ENCODE measurements around the gene MAPT. TPM values are rescaled to one million over a fixed set of nuclear protein-coding genes. Genes with fewer than 3 reads are reported as not detected.

The MAPT gene
- total RNA-seq, 1 experiment from 2014 or later: 37.5 TPM

DNA sequence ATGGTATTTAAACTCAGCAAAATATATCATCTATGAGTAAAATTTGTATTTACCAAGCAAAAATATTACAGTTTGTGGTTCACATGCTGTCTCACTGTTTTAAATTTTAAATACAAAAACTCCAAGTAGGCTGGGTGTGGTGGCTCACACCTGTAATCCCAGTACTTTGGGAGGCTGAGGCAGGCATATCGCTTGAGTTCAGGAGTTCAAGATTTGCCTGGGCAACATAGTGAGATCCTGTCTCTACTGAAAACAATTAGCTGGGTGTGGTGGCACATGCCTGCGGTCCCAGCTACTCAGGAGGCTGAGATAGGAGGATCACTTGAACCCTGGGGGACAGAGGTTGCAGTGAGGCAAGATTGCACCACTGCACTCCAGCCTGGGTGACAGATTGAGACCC, 37.3 kb downstream of the MAPT start (continued):
- TF ChIP-seq ZNF274 (IDR thresholded peaks at IDR 0.05; ENCODE audit: low read depth, low read length): no peak
- no peak for TF ChIP-seq EGR1 (IDR thresholded peaks at IDR 0.05; ENCODE audit: low read depth)

DNA sequence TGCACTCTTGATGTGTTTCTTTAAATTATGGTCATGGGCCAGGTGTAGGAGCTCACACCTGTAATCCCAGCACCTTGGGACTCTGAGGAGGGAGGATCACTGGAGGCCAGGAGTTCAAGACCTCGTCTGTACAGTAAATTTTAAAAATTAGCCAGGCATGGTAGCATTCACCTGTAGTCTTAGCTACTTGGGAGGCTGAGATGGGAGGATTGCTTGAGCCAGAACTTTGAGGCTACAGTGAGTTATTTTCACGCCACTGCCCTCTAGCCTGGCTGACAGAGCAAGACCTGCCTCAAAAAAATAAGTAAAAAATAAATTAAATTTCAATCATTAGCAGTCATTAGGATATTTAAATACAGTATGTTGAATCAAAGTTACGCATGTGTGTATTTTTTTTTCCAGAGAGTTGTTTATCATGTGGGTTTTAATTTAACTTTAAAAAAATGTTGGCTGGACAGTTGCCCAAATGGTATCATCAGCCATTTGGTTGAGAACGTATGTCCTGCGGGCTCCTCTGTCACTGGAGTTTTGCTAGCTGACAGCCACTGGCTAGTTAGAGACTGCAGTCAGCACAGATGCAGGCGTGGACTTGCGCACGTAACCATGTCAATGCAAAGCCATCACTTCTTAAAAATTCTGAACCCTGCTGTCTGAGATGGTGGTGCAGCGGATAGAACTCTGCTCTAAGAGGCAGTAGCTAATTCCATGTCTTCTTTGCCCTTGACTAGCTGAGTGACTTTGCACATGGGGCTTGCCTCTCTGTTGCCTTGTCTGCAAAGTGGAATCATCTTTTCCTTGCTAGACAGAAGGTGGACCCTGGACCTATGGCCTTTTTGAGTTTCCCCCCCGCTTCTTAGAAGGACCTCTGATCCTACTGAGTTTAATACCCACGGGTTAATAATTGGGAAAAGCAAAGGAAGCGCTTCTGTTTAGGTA, 40.0 kb downstream of the MAPT start:
- ChIA-PET POLR2A (no interaction called here), CTCF (interaction anchor here (0.9 to 2.3 kb wide), 2 partner anchors 15 to 111 kb away, joined by 3 to 8 read pairs; no protein-coding TSS in a partner anchor), RAD21 (ENCODE audit: low non-redundant PET in 1 of 2, low total read pairs in 2 of 2, uncharacterized antibody in 2 of 2, unreplicated experiment in 2 of 2) (no interaction called here)
- H3K9ac ChIP-seq (ENCODE audit: low read length): no peak overlapping the region
- no peaks in the 10 kb centered on the region for H3K79me2 ChIP-seq (ENCODE audit: insufficient read depth, low read length)
- no TSS peak for BruUV-seq (replicated peaks)
- intact Hi-C loops (cut with micrococcal nuclease): no loop called here
- no peaks in the 10 kb centered on the region for H3K36me3 ChIP-seq (ENCODE audit: control insufficient read depth in 1 of 2, insufficient read depth in 2 of 2, low read length in 2 of 2)
- DNase-seq (ENCODE audit: low read depth, low spot score): no peak
- TF ChIP-seq, protein P1, sequence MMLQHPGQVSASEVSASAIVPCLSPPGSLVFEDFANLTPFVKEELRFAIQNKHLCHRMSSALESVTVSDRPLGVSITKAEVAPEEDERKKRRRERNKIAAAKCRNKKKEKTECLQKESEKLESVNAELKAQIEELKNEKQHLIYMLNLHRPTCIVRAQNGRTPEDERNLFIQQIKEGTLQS (IDR thresholded peaks at IDR 0.05): no peak
- TF ChIP-seq SIN3A (IDR thresholded peaks at IDR 0.05; ENCODE audit: low read depth) (no peak), ELF1 (IDR thresholded peaks at IDR 0.05; ENCODE audit: borderline replicate concordance, low read depth) (no peak), SRF (IDR thresholded peaks at IDR 0.05; ENCODE audit: low read depth) (no peak), YY1 (IDR thresholded peaks at IDR 0.05; ENCODE audit: extremely low read depth, insufficient replicate concordance, low read depth, low read length) (no peak), EZH2phosphoT487 (IDR thresholded peaks at IDR 0.05; ENCODE audit: borderline replicate concordance) (no peak), POLR2AphosphoS5 (IDR thresholded peaks at IDR 0.05; ENCODE audit: low read depth, low read length) (no peak), EGR1 (IDR thresholded peaks at IDR 0.05; ENCODE audit: low read depth) (no peak), JUND (IDR thresholded peaks at IDR 0.05) (no peak), TCF7L2 (IDR thresholded peaks at IDR 0.05; ENCODE audit: borderline replicate concordance, extremely low read depth, insufficient read depth, insufficient read length) (no peak), EZH2 (IDR thresholded peaks at IDR 0.05) (no peak), SP1 (IDR thresholded peaks at IDR 0.05; ENCODE audit: low read depth) (no peak), CEBPB (IDR thresholded peaks at IDR 0.05; ENCODE audit: low read depth) (no peak), RAD21 (IDR thresholded peaks at IDR 0.05; ENCODE audit: low read depth) (no peak), ZNF274 (IDR thresholded peaks at IDR 0.05; ENCODE audit: low read depth, low read length) (no peak), POLR2A (IDR thresholded peaks at IDR 0.05; ENCODE audit: borderline replicate concordance, extremely low read depth, insufficient read depth, insufficient read length) (no peak)
- TF ChIP-seq, protein P2, sequence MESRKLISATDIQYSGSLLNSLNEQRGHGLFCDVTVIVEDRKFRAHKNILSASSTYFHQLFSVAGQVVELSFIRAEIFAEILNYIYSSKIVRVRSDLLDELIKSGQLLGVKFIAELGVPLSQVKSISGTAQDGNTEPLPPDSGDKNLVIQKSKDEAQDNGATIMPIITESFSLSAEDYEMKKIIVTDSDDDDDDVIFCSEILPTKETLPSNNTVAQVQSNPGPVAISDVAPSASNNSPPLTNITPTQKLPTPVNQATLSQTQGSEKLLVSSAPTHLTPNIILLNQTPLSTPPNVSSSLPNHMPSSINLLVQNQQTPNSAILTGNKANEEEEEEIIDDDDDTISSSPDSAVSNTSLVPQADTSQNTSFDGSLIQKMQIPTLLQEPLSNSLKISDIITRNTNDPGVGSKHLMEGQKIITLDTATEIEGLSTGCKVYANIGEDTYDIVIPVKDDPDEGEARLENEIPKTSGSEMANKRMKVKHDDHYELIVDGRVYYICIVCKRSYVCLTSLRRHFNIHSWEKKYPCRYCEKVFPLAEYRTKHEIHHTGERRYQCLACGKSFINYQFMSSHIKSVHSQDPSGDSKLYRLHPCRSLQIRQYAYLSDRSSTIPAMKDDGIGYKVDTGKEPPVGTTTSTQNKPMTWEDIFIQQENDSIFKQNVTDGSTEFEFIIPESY (IDR thresholded peaks at IDR 0.05; ENCODE audit: extremely low read depth, insufficient replicate concordance, low read length): no peak
- TF ChIP-seq, protein P3, sequence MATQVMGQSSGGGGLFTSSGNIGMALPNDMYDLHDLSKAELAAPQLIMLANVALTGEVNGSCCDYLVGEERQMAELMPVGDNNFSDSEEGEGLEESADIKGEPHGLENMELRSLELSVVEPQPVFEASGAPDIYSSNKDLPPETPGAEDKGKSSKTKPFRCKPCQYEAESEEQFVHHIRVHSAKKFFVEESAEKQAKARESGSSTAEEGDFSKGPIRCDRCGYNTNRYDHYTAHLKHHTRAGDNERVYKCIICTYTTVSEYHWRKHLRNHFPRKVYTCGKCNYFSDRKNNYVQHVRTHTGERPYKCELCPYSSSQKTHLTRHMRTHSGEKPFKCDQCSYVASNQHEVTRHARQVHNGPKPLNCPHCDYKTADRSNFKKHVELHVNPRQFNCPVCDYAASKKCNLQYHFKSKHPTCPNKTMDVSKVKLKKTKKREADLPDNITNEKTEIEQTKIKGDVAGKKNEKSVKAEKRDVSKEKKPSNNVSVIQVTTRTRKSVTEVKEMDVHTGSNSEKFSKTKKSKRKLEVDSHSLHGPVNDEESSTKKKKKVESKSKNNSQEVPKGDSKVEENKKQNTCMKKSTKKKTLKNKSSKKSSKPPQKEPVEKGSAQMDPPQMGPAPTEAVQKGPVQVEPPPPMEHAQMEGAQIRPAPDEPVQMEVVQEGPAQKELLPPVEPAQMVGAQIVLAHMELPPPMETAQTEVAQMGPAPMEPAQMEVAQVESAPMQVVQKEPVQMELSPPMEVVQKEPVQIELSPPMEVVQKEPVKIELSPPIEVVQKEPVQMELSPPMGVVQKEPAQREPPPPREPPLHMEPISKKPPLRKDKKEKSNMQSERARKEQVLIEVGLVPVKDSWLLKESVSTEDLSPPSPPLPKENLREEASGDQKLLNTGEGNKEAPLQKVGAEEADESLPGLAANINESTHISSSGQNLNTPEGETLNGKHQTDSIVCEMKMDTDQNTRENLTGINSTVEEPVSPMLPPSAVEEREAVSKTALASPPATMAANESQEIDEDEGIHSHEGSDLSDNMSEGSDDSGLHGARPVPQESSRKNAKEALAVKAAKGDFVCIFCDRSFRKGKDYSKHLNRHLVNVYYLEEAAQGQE (IDR thresholded peaks at IDR 0.05; ENCODE audit: low read depth): no peak
- no peaks in the 10 kb centered on the region for H3K4me1 ChIP-seq (ENCODE audit: control insufficient read depth in 1 of 2, insufficient read depth in 2 of 2, low read length in 2 of 2)
- no peaks in the 10 kb centered on the region for H3K9me2 ChIP-seq (ENCODE audit: insufficient read depth)
- no peak overlapping the region for H3K27ac ChIP-seq (ENCODE audit: low read depth, low read length)
- no peaks in the 10 kb centered on the region for H4K20me1 ChIP-seq (ENCODE audit: insufficient read depth)
- H3K27me3 ChIP-seq (ENCODE audit: insufficient read depth, low read length): no peaks in the 10 kb centered on the region
- no peak overlapping the region for H2AFZ ChIP-seq (ENCODE audit: low read depth, low read length, poor library complexity, severe bottlenecking)
- H3K4me2 ChIP-seq (ENCODE audit: low read length): no peak overlapping the region
- H3K4me3 ChIP-seq (replicated peaks in 1 of 2; ENCODE audit: low read depth in 1 of 2, low read length in 2 of 2): no peak overlapping the region
- no peak for ATAC-seq
- H3K9me3 ChIP-seq (ENCODE audit: control insufficient read depth in 1 of 2, insufficient read depth in 1 of 2, low read depth in 1 of 2, low read length in 2 of 2): no peaks in the 10 kb centered on the region

Measured in HCT116 (cell line).